HG03060 (cell line): ENCODE measurements around the gene MYBL2.

Experiments used
- ATAC-seq: cut with Tn5 transposase; IDR thresholded peaks from one replicate; pipeline ENCODE4 v1.9.1; 2021; ENCODE audit warnings: low read depth, moderate number of reproducible peaks; ENCODE audit not compliant: unreplicated experiment

Gene MYBL2

GRCh38 chr20:43721429-43722152 is 54.7 kb downstream of the MYBL2 start:
- ATAC-seq = no peak

- no peak for ATAC-seq
Observed at GRCh38 chr20:43722153-43722505, 55.2 kb downstream of the MYBL2 start.

GRCh38 chr20:43723186-43723585 is 56.3 kb downstream of the MYBL2 start:
- no peak for ATAC-seq

GRCh38 chr20:43723735-43724134 is 56.8 kb downstream of the MYBL2 start:
- no peak for ATAC-seq

GRCh38 chr20:43724383-43724782 is 57.5 kb downstream of the MYBL2 start:
- no peak for ATAC-seq

- ATAC-seq = no peak
Observed at GRCh38 chr20:43725666-43726065, 58.8 kb downstream of the MYBL2 start.

GRCh38 chr20:43726333-43726732 is 59.4 kb downstream of the MYBL2 start:
- ATAC-seq = no peak

GRCh38 chr20:43726811-43727338 is 60.0 kb downstream of the MYBL2 start, which contains the start of gene GTSF1L:
Gene GTSF1L (minus strand): TSS chr20:43727002. CDS start chr20:43726694, 308 bp downstream.
- ATAC-seq = no peak

- ATAC-seq = no peak
Observed at GRCh38 chr20:43727980-43728590, 61.2 kb downstream of the MYBL2 start.

- no peak for ATAC-seq
Observed at GRCh38 chr20:43728686-43729255, 61.9 kb downstream of the MYBL2 start.

- no peak for ATAC-seq
Observed at GRCh38 chr20:43731469-43731868, 64.6 kb downstream of the MYBL2 start.

- no peak for ATAC-seq
Observed at GRCh38 chr20:43731927-43732326, 65.0 kb downstream of the MYBL2 start.

GRCh38 chr20:43736588-43737158 is 69.8 kb downstream of the MYBL2 start:
- peak; percentile 71 for ATAC-seq

- ATAC-seq = no peak
Observed at GRCh38 chr20:43737925-43738324, 71.0 kb downstream of the MYBL2 start.

GRCh38 chr20:43739148-43739749 is 72.3 kb downstream of the MYBL2 start:
- no peak for ATAC-seq

GRCh38 chr20:43740642-43741041 is 73.7 kb downstream of the MYBL2 start:
- no peak for ATAC-seq

GRCh38 chr20:43744151-43744611 is 77.3 kb downstream of the MYBL2 start:
- no peak for ATAC-seq

GRCh38 chr20:43744966-43745730 is 78.2 kb downstream of the MYBL2 start:
- ATAC-seq = no peak

GRCh38 chr20:43746344-43747137 is 79.6 kb downstream of the MYBL2 start:
- ATAC-seq = no peak
